Chondrocyte (in vitro differentiated cells): ENCODE results near the gene RAD17. TPM values are rescaled to one million over a fixed set of nuclear protein-coding genes. Genes with fewer than 3 reads are reported as not detected.
"Not testable (repeated sequence)": the region's sequence is repeated elsewhere in the genome, so short reads cannot be mapped to it uniquely, and the experiment has no call there.

Source experiments
- DNase-seq: peaks from one replicate; pipeline ENCODE4 v3.0.0; 2021; ENCODE audit warnings: mixed read lengths, low spot score
- H3K27ac Mint-ChIP-seq: one replicate; pipeline ENCODE4 v1.8.0; 2021; ENCODE audit warnings: mild to moderate bottlenecking, moderate library complexity, mixed read lengths; ENCODE audit not compliant: unreplicated experiment
- H3K27me3 Mint-ChIP-seq: 2 replicates; pipeline ENCODE4 v1.8.0; 2021; ENCODE audit warnings: low read depth, mixed read lengths
- H3K36me3 Mint-ChIP-seq: 2 replicates; pipeline ENCODE4 v1.8.0; 2021; ENCODE audit warnings: low read depth, mixed read lengths
- H3K4me1 Mint-ChIP-seq: 2 replicates; pipeline ENCODE4 v1.8.0; 2021; ENCODE audit warnings: low read depth, mild to moderate bottlenecking, mixed read lengths
- H3K4me3 Mint-ChIP-seq: one replicate; pipeline ENCODE4 v1.8.0; 2021; ENCODE audit warnings: mild to moderate bottlenecking, moderate library complexity, mixed read lengths; ENCODE audit not compliant: unreplicated experiment
- H3K9me3 Mint-ChIP-seq: 2 replicates; pipeline ENCODE4 v1.8.0; 2021; ENCODE audit warnings: low read depth, mixed read lengths
- total RNA-seq: library from RNA; stranded (reverse); gene quantifications from 3 replicates; pipeline ENCODE4 v1.2.1, GENCODE V29; 2021
- TF ChIP-seq, protein P1 (sequence below): fragments of 200-600 bp; sonication (generic); IDR thresholded peaks from 2 replicates; pipeline ENCODE4 v1.5.0; 2021; ENCODE audit warnings: antibody characterized with exemption, mild to moderate bottlenecking, moderate library complexity

The RAD17 gene
- total RNA-seq, 1 donor from 2014 or later, result 25.3 TPM

DNA sequence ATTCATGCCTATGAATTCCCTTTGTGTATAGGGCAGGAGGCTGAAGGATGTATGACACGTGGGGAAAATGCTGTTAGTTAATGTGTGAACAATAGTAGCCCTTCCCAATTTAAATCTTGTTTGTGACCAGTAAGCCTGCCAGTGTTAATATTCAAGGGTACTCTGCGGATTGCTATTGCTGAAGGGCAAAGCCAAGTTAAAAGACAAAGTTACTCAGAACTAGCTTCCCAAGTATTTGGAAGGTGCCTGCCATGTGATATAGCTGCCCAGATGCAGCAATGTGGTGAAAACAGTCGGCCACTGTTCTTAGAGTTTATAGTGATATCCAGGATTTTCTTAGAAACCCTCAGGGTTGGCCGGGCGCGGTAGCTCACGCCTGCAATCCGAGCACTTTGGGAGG is 79.9 kb downstream of the RAD17 start:
- DNase-seq, result no peak
- Mint-ChIP-seq H3K4me3 (no peak overlapping the region), H3K36me3 (no peaks in the 10 kb centered on the region), H3K4me1 (peaks cover 3% of the 10 kb centered on the region), H3K9me3 (no peaks in the 10 kb centered on the region), H3K27me3 (no peaks in the 10 kb centered on the region), H3K27ac (no peak overlapping the region)
- TF ChIP-seq, protein P1, sequence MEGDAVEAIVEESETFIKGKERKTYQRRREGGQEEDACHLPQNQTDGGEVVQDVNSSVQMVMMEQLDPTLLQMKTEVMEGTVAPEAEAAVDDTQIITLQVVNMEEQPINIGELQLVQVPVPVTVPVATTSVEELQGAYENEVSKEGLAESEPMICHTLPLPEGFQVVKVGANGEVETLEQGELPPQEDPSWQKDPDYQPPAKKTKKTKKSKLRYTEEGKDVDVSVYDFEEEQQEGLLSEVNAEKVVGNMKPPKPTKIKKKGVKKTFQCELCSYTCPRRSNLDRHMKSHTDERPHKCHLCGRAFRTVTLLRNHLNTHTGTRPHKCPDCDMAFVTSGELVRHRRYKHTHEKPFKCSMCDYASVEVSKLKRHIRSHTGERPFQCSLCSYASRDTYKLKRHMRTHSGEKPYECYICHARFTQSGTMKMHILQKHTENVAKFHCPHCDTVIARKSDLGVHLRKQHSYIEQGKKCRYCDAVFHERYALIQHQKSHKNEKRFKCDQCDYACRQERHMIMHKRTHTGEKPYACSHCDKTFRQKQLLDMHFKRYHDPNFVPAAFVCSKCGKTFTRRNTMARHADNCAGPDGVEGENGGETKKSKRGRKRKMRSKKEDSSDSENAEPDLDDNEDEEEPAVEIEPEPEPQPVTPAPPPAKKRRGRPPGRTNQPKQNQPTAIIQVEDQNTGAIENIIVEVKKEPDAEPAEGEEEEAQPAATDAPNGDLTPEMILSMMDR, result no peak

DNA sequence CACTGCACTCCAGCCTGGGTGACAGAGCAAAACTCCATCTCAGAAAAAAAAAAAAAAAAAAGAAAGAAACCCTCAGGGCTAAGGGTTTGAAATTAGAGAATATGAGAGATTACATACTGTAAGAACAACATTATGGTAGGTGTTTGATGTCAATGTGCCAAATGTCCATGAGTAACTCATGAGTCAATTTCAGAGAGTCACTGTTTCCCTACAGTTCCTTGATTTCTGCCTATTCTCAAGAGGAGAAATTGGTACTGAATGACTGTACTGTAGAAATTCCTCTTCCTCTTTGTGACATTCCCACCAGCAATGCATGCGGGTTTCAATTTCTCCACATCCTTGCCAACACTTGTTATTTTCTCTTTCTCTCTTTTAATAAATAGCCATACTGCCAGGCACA is 80.5 kb downstream of the RAD17 start:
- Mint-ChIP-seq H3K9me3 (no peaks in the 10 kb centered on the region), H3K36me3 (no peaks in the 10 kb centered on the region), H3K27ac (peak overlapping the region; percentile 55), H3K27me3 (no peaks in the 10 kb centered on the region), H3K4me1 (peaks cover 3% of the 10 kb centered on the region), H3K4me3 (no peak overlapping the region)
- no peak for DNase-seq
- TF ChIP-seq, protein P1, result no peak

DNA sequence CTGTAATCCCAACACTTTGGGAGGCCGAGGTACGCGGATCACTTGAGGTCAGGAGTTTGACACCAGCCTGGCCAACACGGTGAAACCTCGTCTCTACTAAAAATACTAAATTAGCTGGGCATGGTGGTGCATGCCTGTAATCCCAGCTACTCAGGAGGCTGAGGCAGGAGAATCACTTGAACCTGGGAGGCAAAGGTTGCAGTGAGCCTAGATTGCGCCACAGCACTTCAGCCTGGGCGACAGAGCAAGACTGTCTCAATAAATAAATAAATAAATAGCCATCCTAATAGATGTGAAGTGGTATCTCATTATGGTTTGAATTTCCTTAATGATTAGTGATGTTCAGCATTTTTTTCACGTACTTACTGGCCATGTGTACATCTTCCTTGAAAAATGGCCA is 80.9 kb downstream of the RAD17 start:
- H3K27me3 Mint-ChIP-seq, DNase-seq, H3K36me3 Mint-ChIP-seq, H3K4me3 Mint-ChIP-seq, H3K4me1 Mint-ChIP-seq, H3K9me3 Mint-ChIP-seq: not testable (repeated sequence)
- peak overlapping the region; percentile 55 for H3K27ac Mint-ChIP-seq

DNA sequence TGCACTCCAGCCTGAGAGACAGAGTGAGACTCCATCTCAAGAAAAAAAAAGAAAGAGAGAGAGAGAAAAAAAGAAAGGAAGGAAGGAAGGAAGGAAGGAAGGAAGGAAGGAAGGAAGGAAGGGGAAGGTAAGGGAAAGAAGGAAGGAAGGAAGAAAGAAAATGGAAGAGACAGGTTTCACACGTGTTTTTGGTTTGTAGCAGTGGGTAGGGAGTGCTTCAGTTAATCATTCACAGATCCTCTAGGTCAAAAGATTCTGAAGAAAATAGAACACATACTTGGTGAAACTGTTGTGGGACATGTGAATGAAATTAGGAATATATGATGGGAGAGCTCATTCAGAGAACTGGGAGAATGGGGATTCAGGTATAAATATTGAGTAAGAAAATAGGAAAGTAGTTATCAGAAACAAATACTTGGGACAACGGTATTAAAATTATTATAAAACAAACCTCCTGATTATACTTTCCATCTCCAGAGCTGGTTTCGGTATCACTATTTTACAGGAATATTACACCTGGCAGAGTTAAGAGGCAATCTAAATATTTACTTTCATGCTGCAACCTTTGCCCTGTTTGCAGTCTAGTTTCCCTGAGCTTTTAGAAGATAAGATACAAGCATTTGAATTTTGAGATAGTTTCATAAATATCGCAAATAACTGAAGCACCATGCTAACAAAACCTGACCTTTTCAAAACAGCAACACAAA is 82.5 kb downstream of the RAD17 start:
- no peaks in the 10 kb centered on the region for H3K27me3 Mint-ChIP-seq
- H3K36me3 Mint-ChIP-seq, result no peaks in the 10 kb centered on the region
- H3K27ac Mint-ChIP-seq, result no peak overlapping the region
- H3K4me3 Mint-ChIP-seq, result no peak overlapping the region
- no peak for DNase-seq
- TF ChIP-seq, protein P1, result no peak
- peaks cover 3% of the 10 kb centered on the region for H3K4me1 Mint-ChIP-seq
- no peaks in the 10 kb centered on the region for H3K9me3 Mint-ChIP-seq

DNA sequence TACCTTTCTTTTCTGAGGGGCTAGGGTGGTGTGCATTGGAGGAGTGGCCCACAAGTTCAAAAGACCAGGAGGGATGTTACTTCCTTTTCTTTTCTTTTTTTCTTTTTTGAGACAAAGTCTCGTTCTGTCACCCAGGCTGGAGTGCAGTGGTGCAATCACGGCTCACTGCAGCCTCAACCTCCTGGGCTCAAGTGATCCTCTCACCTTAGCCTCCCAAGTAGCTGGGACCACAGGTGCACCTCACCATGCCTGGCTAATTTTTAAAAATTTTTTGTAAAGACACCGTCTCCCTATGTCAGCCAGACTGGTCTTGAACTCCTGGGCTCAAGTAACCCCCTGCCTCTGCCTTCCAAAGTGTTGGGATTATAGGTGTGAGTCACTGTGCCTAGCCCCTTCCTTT is 83.9 kb downstream of the RAD17 start:
- H3K4me3 Mint-ChIP-seq, H3K27ac Mint-ChIP-seq, DNase-seq, H3K27me3 Mint-ChIP-seq, H3K36me3 Mint-ChIP-seq, H3K9me3 Mint-ChIP-seq, H3K4me1 Mint-ChIP-seq: not testable (repeated sequence)

DNA sequence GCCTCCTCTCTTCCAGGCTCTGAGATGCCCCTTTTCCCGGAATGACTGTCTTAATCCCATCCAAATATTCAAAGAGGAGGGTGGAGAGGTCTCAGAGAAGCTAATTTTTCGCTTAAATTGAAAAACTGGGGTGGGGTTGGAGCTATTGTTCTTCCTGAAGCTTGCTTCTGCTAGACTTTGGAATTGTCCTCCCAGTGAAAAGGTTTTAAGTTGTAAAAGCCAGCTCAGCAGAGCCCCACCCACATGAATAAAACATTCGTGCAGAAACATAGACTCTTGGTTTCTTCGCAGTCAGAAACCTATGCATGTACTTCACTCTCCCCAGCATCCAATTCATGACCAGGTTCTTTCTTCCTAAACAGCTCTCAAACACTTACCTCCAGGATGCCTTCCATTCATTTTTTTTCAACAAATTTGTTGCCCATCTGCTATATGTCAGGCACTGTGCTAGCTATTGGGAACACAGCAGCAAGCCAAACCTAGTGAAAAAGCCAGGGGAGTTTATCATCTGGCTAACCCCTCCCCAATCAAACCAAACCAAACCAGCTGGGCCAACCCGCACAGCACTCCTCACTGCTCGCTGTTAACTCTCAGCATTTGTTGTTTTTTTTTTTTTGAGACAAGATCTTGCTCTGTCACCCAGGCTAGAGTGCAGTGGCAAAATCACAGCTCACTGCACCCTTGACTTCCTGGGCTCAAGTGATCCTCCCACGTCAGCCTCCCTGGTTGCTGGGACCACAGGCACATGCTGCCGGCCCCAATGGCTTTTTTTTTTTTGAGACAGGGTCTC is 85.0 kb downstream of the RAD17 start:
- TF ChIP-seq, protein P1, result no peak
- Mint-ChIP-seq H3K9me3 (no peaks in the 10 kb centered on the region), H3K4me3 (no peak overlapping the region), H3K36me3 (no peaks in the 10 kb centered on the region), H3K27me3 (no peaks in the 10 kb centered on the region), H3K4me1 (peaks cover 3% of the 10 kb centered on the region), H3K27ac (no peak overlapping the region)
- no peak for DNase-seq

DNA sequence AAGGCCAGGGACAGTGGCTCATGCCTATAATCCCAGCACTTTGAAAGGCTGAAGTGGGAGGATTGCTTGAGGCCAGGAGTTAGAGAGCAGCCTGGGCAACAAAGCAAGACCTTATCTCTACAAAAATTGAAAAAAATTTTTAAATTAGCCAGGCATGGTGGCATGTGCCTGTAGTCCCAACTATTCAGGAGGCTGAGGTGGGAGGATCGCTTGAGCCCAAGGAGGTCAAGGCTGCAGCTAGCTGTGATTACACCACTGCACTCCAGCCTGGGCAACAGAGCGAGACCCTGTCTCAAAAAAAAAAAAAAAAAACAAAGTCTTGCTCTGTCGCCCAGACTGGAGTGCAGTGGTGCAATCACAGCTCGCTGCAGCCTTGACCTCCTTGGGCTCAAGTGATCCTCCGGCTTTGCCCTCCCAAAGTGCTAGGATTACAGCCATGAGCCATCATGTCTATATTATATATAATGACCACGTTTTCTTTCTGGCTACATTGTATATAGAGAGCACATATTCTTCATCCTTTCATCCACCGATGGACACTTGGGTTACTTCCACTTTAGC is 85.9 kb downstream of the RAD17 start:
- not testable (repeated sequence) for H3K27ac Mint-ChIP-seq, DNase-seq, H3K4me1 Mint-ChIP-seq, H3K9me3 Mint-ChIP-seq, H3K4me3 Mint-ChIP-seq, H3K36me3 Mint-ChIP-seq, H3K27me3 Mint-ChIP-seq
